HUES64 (cell line): ENCODE data around the gene SAMD5. TPM values are rescaled to one million over a fixed set of nuclear protein-coding genes. Genes with fewer than 3 reads are reported as not detected.

Source experiments
- H3K27ac ChIP-seq: 2 replicates; pipeline ENCODE4 v1.7.0; 2013; ENCODE audit warnings: low read depth, low read length, inconsistent platforms
- H3K27me3 ChIP-seq: 2 replicates; pipeline ENCODE4 v1.6.1; 2013; ENCODE audit warnings: mild to moderate bottlenecking, low read length; ENCODE audit not compliant: insufficient read depth
- H3K36me3 ChIP-seq: 2 replicates; pipeline ENCODE4 v1.6.1; 2013; ENCODE audit warnings: mild to moderate bottlenecking, low read length; ENCODE audit not compliant: insufficient read depth
- H3K4me1 ChIP-seq: 2 replicates; pipeline ENCODE4 v1.6.1; 2013; ENCODE audit warnings: mild to moderate bottlenecking, low read length, moderate library complexity; ENCODE audit not compliant: insufficient read depth
- H3K4me3 ChIP-seq: 2 replicates; pipeline ENCODE4 v1.5.1; 2013; ENCODE audit warnings: mild to moderate bottlenecking, low read length, moderate library complexity
- H3K9ac ChIP-seq: 2 replicates; pipeline ENCODE4 v1.6.1; 2013; ENCODE audit warnings: mild to moderate bottlenecking, low read depth, low read length
- H3K9me3 ChIP-seq: 2 replicates; pipeline ENCODE4 v1.6.1; 2013; ENCODE audit warnings: low read depth, low read length; ENCODE audit not compliant: insufficient read depth
- WGBS: fragments of 150-250, 120-280 bp; methylation state at CpG from one replicate; pipeline ENCODE4 v1.1.7; 2013; ENCODE audit warnings: missing lambda C conversion rate; 5-methylcytosine and 5-hydroxymethylcytosine counted together
- polyA plus RNA-seq, 2 experiments: library from polyadenylated mRNA; stranded (reverse); fragments of 50-300 nt; gene quantifications; one replicate each; pipeline ENCODE4 v1.2.3, GENCODE V29; 2013

SAMD5 gene
- 0.75 TPM for polyA plus RNA-seq (2013, experiment 1 of 2)
- polyA plus RNA-seq (2013, experiment 2 of 2) = 0.38 TPM

DNA sequence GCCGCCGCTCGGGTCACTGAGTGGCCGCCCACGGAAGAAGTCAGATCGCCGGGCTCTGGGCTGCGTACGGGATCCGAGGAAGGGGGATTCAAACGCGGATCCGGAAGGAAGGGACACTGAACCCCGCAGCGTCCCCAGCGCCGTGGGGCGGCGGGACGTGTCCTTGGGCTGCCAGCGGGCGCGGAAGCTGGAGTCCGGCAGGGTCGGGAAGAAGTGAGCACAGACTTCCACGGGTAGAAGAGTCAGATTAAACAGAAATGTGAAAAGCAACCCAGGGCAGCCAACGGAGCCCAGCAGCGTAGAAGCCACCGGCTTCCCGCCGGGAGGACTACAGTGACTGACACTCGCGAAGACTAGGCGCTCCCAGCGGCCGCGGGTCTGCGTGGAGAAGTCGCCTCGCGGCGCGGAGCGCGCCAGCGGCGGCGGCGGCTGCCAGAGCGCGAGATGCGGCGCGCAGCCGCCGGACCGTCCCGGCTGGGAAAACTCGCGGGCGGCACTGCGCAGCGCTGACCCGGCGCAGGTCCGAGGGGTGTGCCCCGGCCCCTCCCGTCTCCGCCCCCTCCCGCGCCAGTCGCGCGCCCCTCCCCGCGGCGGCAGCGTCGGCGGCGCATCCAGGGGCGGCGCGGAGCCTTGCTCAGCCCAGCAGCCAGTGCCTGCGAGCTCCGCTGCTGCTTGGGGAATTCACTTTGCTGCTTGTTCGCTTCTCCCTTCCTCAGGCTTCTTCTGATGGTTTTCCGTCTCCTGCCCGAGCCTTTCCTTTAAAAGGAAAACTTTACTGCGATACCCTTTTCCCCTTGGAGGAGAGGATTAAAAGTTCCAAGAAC, at the start of gene SAMD5:
TSS of gene SAMD5 (plus strand) at position 649 of the 824 bp plus-strand sequence. CDS start 239 bp downstream, outside the sequence.
- H3K9ac ChIP-seq = no peak within 1 kb of the TSS
- peaks cover 15% of the 10 kb centered on the region for H3K4me1 ChIP-seq

DNA sequence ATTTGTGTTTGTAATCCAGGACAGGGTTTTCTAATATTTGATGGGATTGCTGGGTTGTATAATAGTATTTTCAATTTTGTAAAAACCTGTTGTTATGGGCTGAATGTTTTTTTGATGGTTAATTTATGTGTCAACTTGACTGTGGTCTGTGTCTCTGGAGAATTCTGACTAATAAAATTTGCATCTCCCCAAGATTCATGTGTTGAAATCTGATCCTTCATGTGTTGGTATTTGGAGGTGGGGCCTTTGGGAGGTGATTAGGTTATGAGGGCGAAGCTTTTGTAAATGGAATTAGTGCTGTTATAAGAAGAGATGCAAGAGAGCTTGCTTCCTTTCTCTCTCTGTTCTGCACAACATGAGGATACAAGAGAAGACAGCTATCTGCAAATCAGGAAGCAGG, 48.7 kb upstream of the SAMD5 start:
- no peak overlapping the region for H3K4me3 ChIP-seq
- H3K36me3 ChIP-seq = no peaks in the 10 kb centered on the region
- 78% methylated on average over 1 of the region's 1 CpG for WGBS
- H3K27me3 ChIP-seq = no peaks in the 10 kb centered on the region
- H3K4me1 ChIP-seq = peaks cover 3% of the 10 kb centered on the region; the same call in 1 of the 2 replicates
- no peaks in the 10 kb centered on the region for H3K9me3 ChIP-seq
- H3K9ac ChIP-seq = no peak overlapping the region
- no peak overlapping the region for H3K27ac ChIP-seq

More for the DNA sequence above, at the start of gene SAMD5:
- no peak within 1 kb of the TSS for H3K27ac ChIP-seq
- WGBS = under 1% methylated on average over 90 of the region's 90 CpGs
- H3K9me3 ChIP-seq = no peaks in the 10 kb centered on the region
- H3K36me3 ChIP-seq = no peaks in the 10 kb centered on the region
- peak within 1 kb of the TSS; percentile 67 for H3K4me3 ChIP-seq
- peaks cover 100% of the 10 kb centered on the region for H3K27me3 ChIP-seq

DNA sequence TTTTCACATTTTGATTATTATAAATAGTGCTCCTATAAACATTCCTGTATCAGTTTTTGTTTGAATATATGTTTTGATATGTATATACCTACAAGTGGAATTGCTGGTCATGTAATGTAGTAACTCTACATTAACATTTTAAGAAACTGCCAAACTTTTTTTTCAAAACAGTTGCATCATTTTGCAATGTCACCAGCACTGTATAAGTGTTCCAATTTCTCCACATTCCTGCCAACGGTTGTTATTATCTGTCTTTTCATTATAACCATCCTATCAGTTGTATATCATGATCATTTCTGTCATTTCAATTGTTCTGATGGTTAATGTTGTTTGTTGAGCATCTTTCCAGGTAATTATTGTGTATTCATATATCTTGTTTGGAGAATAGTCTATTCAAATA, 44.8 kb upstream of the SAMD5 start:
- no peaks in the 10 kb centered on the region for H3K27me3 ChIP-seq
- H3K9me3 ChIP-seq = no peaks in the 10 kb centered on the region
- WGBS = 88% methylated on average over 1 of the region's 1 CpG
- no peak overlapping the region for H3K9ac ChIP-seq
- no peaks in the 10 kb centered on the region for H3K36me3 ChIP-seq
- peaks cover 3% of the 10 kb centered on the region for H3K4me1 ChIP-seq
- H3K27ac ChIP-seq = no peak overlapping the region
- no peak overlapping the region for H3K4me3 ChIP-seq

DNA sequence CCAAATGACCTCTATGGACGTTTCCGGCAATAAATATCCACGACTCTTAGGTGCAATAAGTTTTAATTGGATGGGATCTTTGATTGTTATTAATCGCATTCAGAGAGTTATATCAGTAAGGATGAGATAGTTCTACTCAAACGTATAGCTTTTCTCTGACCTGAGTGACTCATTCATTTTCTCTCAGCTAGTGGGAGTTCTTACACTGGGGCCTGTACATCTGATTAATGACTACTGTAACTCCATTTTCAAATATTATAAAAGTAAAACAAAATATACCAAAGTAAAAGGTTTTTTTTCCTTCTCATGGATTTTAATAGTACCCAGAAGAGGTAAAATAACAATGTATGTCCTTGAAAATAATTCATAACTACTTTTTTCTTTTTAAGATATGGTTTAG, 41.1 kb upstream of the SAMD5 start:
- no peaks in the 10 kb centered on the region; the same call in 1 of the 2 replicates for H3K4me1 ChIP-seq
- H3K9me3 ChIP-seq = no peaks in the 10 kb centered on the region
- H3K27ac ChIP-seq = no peak overlapping the region
- H3K9ac ChIP-seq = no peak overlapping the region
- H3K4me3 ChIP-seq = no peak overlapping the region
- 94% methylated on average over 5 of the region's 5 CpGs for WGBS
- no peaks in the 10 kb centered on the region for H3K36me3 ChIP-seq
- no peaks in the 10 kb centered on the region for H3K27me3 ChIP-seq

DNA sequence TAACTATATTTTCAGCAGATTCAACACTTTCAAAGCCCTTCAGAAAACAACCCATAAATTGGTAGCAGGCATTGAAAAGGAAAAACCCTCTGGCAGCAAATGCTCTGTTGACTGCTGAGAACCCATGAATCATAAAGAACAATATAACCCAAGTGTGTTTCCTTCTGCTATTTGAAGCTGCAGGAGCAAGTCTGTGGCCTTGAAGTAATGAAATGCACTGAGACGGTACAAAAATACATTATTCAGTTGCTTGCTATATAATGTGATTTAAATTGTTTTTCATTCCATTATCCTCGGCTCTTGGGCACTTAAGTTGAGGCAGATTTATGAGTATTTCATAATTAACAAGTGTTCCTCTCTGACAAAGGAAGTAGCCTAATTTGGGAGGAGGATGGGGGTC, 40.6 kb upstream of the SAMD5 start:
- no peaks in the 10 kb centered on the region for H3K27me3 ChIP-seq
- no peak overlapping the region for H3K9ac ChIP-seq
- no CpG with 5 or more reads among the region's 2 CpGs for WGBS
- no peak overlapping the region for H3K27ac ChIP-seq
- H3K36me3 ChIP-seq = no peaks in the 10 kb centered on the region
- H3K9me3 ChIP-seq = no peaks in the 10 kb centered on the region
- H3K4me1 ChIP-seq = no peaks in the 10 kb centered on the region; the same call in 1 of the 2 replicates
- H3K4me3 ChIP-seq = no peak overlapping the region

DNA sequence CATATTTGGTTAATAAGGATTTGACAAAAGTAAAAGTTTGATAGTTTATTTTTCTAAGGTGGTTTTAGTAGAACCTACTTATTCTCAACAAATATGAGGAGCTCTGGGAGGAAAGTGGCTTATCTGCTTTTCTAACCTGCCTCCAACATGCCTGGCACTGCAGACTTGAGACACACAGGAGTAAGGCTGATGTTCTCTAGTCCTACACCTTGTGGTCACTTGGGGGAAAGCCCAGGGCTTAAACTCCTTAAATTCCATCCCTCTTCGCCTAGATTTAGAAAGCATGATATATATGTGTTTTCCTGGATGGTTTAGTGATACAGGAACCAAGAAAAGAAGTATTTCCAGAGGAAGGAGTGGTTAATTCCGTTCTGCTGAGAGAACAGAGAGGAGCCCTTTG, 39.9 kb upstream of the SAMD5 start:
- no peak overlapping the region for H3K4me3 ChIP-seq
- no peaks in the 10 kb centered on the region; the same call in 1 of the 2 replicates for H3K4me1 ChIP-seq
- no peaks in the 10 kb centered on the region for H3K27me3 ChIP-seq
- H3K9me3 ChIP-seq = peaks cover 4% of the 10 kb centered on the region; the same call in 1 of the 2 replicates
- 90% methylated on average over 2 of the region's 2 CpGs for WGBS
- H3K27ac ChIP-seq = no peak overlapping the region
- no peaks in the 10 kb centered on the region for H3K36me3 ChIP-seq
- H3K9ac ChIP-seq = no peak overlapping the region

DNA sequence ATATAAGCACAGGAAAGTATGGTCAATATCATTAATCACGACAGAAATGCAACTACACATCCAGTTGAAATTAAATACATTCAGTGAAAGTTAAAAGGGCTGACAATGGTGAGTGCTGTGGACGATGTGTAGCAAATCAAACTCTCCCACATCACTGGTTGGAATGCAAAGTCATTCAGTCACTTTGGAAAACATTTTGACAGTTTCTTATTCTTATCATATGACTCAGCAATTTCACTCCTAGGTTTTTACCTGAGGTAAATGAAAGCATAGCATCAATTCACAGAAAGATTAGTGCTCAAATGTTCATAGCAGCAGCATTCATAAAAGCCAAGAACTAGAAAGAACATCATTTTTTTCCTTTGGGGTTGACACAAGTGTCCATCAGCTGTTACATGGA, 28.6 kb upstream of the SAMD5 start:
- WGBS = 100% methylated on average over 1 of the region's 2 CpGs
- Histone ChIP-seq H3K27ac (no peak overlapping the region), H3K4me1 (no peaks in the 10 kb centered on the region), H3K9me3 (no peaks in the 10 kb centered on the region), H3K27me3 (no peaks in the 10 kb centered on the region), H3K4me3 (no peak overlapping the region), H3K9ac (no peak overlapping the region), H3K36me3 (no peaks in the 10 kb centered on the region)

DNA sequence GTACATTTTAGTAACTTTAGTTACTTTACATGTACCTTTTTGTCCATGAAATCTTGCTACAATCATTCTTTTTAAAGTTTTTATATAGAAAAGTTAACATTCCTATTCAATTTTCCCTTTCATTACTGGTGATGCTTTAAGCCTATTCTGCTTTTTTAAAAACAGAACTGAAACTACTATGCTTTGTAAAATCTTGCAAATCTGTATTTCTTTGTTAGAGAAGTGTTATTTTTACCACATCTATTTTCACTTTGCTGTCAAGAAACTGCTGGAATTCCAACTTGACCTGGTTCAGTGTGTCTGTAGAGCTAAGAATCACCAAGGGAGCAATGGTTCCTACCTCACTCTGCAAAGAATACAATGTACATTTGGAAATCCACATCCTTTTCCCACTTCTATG, 21.8 kb upstream of the SAMD5 start:
- H3K4me3 ChIP-seq = no peak overlapping the region
- H3K9ac ChIP-seq = no peak overlapping the region
- H3K27ac ChIP-seq = no peak overlapping the region

DNA sequence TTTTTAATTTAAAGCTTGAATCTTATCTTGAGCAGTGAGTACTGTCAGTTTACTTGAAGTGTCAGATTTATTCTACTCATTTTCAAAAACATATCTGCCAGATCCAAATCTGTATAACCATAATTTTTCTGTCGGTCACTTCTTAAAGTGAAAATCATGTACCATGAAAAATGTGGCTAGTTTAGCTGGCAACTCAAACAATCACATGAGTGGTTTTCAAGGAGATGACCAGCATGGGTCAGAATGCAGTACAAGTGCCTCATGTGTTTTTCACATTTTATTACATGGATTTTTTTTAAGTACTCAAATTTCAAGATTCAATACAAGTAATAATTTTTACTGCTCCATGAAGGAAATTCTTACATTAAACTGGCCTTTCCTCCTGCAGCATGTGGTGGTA, 11.0 kb upstream of the SAMD5 start:
- no peak overlapping the region for H3K27ac ChIP-seq
- 94% methylated on average over 1 of the region's 1 CpG for WGBS

More for the DNA sequence above, 21.8 kb upstream of the SAMD5 start:
- Histone ChIP-seq H3K4me1 (no peaks in the 10 kb centered on the region), H3K9me3 (no peaks in the 10 kb centered on the region), H3K27me3 (no peaks in the 10 kb centered on the region), H3K36me3 (no peaks in the 10 kb centered on the region)

DNA sequence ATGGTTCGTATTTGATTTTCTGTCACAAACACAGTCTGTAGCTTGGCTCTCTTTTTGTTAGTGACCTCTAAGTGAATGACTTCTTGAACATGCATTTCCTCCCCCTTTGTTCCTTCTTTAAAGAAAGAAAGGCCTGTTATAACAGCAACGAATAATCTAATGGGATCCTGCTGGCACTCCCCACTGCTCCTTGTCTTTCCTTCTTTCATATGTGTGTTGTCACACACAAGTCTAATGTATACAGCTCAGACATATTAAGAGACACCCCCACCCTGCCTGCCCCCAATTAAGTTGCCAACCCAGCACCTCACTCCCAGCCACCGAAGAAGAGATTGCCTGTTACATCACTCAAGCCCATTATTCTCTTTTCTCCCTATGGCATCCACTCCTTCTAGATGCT, 4.9 kb upstream of the SAMD5 start:
- H3K27ac ChIP-seq = no peak overlapping the region
- peaks cover 99% of the 10 kb centered on the region for H3K27me3 ChIP-seq
- H3K4me3 ChIP-seq = no peak overlapping the region
- WGBS = 5% methylated on average over 3 of the region's 3 CpGs
- H3K36me3 ChIP-seq = no peaks in the 10 kb centered on the region
- H3K9ac ChIP-seq = no peak overlapping the region
- peaks cover 19% of the 10 kb centered on the region for H3K4me1 ChIP-seq
- H3K9me3 ChIP-seq = no peaks in the 10 kb centered on the region

More for the DNA sequence above, 11.0 kb upstream of the SAMD5 start:
- Histone ChIP-seq H3K36me3 (no peaks in the 10 kb centered on the region), H3K9ac (no peak overlapping the region), H3K27me3 (peaks cover 38% of the 10 kb centered on the region), H3K4me1 (no peaks in the 10 kb centered on the region), H3K4me3 (no peak overlapping the region), H3K9me3 (peaks cover 11% of the 10 kb centered on the region; the same call in 1 of the 2 replicates)

DNA sequence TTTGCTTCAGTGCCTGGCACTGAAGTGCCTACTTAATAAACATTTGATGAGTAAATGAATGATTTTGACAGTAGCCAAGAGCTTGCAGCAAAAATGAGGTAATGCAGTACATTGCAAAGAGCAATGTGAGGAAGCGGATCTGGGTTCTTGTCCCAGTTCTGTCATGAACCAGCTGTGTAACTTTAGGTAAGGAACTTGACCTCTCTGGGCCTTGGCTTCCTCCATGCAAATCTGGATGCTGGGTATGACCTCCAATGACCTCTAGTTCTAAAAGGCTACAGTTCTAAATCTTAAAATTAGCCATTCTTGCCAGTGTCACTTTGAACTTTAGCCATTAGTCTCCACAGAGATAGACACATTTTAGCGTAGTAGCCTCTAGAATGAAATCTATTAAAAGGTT, 3.6 kb upstream of the SAMD5 start:
- Histone ChIP-seq H3K9ac (no peak overlapping the region), H3K36me3 (no peaks in the 10 kb centered on the region), H3K4me1 (peaks cover 19% of the 10 kb centered on the region), H3K4me3 (no peak overlapping the region), H3K27ac (no peak overlapping the region), H3K27me3 (peaks cover 100% of the 10 kb centered on the region), H3K9me3 (no peaks in the 10 kb centered on the region)
- WGBS = 93% methylated on average over 2 of the region's 2 CpGs
